ENCODE data around the gene ZNF497. TPM values are rescaled to one million over a fixed set of nuclear protein-coding genes. Genes with fewer than 3 reads are reported as not detected.
"Not testable (repeated sequence)": the region's sequence is repeated elsewhere in the genome, so short reads cannot be mapped to it uniquely, and the experiment has no call there.

The ZNF497 gene
- total RNA-seq, 2 donors from 2014 or later: 6.6 to 11.0 TPM

DNA sequence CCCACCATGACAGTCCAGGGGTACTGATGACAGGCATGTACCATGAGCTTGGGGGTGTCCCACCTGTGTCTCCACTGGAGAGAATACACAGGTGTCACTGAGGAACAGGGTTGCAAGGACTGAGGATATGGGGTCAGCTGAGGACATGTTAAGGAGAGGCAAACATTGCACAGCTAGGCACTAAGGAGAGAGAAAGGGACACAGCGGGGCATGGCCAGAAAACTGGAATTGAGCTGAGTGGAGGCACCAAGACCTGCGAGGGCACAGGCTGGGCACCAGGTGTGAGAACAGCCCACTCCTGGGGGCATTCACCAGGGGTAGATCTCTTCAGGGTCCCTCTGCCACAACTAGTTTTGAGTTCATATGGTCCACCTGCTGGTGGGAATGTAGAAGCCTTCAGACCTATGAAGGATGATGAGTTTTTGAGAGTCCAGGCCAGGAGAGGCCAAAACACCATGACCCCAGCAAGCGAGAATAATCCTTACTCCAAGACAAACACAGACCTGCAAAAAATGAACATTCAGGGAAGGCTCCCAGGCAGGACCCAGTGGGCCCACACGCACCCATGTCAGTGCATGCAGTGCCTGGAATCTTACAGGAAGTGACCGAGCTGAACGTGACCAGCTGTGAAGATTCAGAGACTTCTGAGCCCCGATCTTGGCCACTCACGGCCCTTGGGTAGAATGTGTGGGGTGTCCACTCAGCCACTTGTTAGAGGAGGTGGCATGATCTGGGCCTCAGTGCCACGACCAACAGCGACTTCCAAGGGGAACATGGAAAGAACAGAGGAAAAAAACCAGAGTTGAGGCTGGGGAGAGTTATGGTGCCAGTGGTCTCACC is 44.5 kb upstream of the ZNF497 start:
- Histone ChIP-seq H3K4me1 (replicated peaks) (peaks cover 7% of the 10 kb centered on the region), H3K36me3 (no peaks in the 10 kb centered on the region), H3K27ac (peak overlapping the region; percentile 82 to 84), H3K27me3 (replicated peaks; ENCODE audit: insufficient read depth) (no peaks in the 10 kb centered on the region), H3K4me3 (peak overlapping the region in 1 of 2 donors; percentile 93), H3K9me3 (no peaks in the 10 kb centered on the region)
- DNase-seq (ENCODE audit: low spot score): no peak
- 53% methylated on average over 10 of the region's 10 CpGs for WGBS
- TF ChIP-seq POLR2AphosphoS5 (IDR thresholded peaks at IDR 0.05) (no peak), POLR2A (IDR thresholded peaks at IDR 0.05) (no peak)
- TF ChIP-seq, protein P1, sequence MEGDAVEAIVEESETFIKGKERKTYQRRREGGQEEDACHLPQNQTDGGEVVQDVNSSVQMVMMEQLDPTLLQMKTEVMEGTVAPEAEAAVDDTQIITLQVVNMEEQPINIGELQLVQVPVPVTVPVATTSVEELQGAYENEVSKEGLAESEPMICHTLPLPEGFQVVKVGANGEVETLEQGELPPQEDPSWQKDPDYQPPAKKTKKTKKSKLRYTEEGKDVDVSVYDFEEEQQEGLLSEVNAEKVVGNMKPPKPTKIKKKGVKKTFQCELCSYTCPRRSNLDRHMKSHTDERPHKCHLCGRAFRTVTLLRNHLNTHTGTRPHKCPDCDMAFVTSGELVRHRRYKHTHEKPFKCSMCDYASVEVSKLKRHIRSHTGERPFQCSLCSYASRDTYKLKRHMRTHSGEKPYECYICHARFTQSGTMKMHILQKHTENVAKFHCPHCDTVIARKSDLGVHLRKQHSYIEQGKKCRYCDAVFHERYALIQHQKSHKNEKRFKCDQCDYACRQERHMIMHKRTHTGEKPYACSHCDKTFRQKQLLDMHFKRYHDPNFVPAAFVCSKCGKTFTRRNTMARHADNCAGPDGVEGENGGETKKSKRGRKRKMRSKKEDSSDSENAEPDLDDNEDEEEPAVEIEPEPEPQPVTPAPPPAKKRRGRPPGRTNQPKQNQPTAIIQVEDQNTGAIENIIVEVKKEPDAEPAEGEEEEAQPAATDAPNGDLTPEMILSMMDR (IDR thresholded peaks at IDR 0.05): peak in 2 of 4 experiments; percentile 9 to 30
- intact Hi-C loops (cut with DNase I): no loop called here

DNA sequence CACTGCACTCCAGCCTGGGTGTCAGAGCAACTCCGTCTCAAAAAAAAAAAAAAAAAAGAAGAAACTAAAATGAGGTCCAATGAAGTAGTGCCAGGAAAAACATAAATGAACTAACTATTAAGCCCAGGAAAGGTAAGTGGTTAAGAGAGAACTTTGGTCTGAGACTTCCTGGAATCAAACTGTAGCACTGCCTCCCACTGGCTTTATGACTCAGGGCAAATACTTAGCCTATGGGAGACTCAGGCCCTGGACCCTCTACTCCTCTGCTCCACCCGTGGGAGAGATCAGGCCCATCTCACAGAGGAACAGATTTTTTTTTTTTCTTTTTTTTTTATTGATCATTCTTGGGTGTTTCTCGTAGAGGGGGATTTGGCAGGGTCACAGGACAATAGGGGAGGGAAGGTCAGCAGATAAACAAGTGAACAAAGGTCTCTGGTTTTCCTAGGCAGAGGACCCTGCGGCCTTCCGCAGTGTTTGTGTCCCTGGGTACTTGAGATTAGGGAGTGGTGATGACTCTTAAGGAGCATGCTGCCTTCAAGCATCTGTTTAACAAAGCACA is 41.4 kb upstream of the ZNF497 start:
- H3K9me3 ChIP-seq; H3K4me3 ChIP-seq; DNase-seq (ENCODE audit: low spot score); H3K36me3 ChIP-seq; intact Hi-C loops (cut with DNase I); H3K27me3 ChIP-seq (replicated peaks; ENCODE audit: insufficient read depth); H3K27ac ChIP-seq; H3K4me1 ChIP-seq (replicated peaks): not testable (repeated sequence)
- 69% methylated on average over 5 of the region's 5 CpGs for WGBS

DNA sequence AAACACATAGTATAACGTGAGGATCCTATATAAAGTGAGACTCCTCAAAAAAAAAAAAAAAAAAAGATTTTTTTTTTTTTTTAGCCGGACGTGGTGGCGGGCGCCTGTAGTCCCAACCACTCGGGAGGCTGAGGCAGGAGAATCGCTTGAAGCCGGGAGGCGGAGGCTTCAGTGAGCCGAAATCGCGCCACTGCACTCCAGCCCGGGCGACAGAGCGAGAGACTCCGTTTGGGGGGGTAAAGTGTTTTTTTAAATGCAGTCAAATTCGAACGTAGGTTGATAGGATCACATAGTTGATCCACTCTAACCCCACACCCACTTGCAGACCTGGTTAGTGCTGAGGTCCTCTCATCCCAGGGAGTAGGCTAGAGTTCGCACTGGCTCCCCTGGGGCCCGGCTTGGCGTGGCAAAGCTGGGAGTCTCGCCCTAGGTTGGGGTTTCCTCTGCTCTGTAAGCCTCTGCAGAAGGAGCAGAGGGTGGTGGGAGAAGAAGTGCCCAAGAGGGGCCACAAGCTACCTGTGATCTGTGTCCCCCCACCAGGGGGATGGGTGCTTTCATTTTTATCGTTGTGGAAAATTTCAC is 39.4 kb upstream of the ZNF497 start:
- intact Hi-C loops (cut with DNase I): no loop called here
- Histone ChIP-seq H3K9me3 (no peaks in the 10 kb centered on the region), H3K36me3 (no peaks in the 10 kb centered on the region), H3K4me1 (replicated peaks) (no peaks in the 10 kb centered on the region), H3K4me3 (peak overlapping the region; percentile 37 to 61), H3K27me3 (replicated peaks; ENCODE audit: insufficient read depth) (no peaks in the 10 kb centered on the region), H3K27ac (peak overlapping the region; percentile 61 to 78)
- TF ChIP-seq, protein P1 (IDR thresholded peaks at IDR 0.05): no peak
- no peak for TF ChIP-seq POLR2AphosphoS5 (IDR thresholded peaks at IDR 0.05)
- no peak for TF ChIP-seq POLR2A (IDR thresholded peaks at IDR 0.05)
- no peak for DNase-seq (ENCODE audit: low spot score)
- 23% methylated on average over 23 of the region's 23 CpGs for WGBS

DNA sequence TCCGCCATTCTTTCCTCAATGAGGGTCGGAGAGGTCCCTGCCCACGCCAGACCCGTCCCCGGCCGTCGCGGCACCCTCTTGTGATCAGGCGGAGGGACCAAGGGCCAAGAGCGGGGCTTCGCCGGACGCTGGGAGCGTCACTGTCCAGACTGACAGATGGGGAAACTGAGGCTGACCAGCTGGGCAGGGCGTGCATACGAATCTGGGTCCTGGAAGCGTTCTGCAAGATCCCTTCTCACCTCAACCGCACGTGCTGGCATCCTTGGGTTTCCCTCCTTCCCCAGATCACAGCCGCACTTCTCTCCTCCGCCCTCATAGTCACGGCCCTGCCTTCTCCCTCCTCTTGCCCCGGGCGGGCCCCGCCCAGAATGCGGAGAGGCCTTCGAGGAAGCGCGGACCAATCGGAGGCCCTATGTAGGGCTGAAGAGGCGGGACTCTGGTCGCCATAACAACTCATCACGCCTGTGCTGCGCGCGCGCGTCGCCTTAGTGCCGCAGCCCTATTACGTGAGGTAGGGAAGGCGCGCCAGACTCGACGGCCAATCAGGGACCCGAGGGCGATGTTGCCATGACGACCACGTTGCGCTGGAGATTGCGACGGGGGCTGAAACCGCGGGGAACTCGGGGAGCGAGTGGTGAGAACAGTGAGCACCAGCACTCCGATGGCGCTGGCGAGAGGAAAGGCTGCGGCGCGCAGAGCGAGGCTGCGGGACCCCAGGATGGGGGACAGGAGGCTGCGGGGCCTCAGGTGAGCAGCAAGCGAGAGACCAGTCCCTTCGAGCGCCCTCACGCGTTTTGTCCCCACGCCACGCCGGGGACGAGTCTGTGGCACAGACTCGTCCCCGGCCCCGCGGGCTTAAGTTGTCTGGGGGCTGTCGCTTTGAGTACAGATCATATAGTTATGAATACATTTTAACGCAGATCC is 38.6 kb upstream of the ZNF497 start:
- Histone ChIP-seq H3K36me3 (no peaks in the 10 kb centered on the region), H3K27ac (peak overlapping the region; percentile 61 to 78), H3K9me3 (no peaks in the 10 kb centered on the region), H3K4me1 (replicated peaks) (no peaks in the 10 kb centered on the region), H3K4me3 (peak overlapping the region; percentile 37 to 61), H3K27me3 (replicated peaks; ENCODE audit: insufficient read depth) (no peaks in the 10 kb centered on the region)
- intact Hi-C loops (cut with DNase I): no loop called here
- peak; percentile 100 for DNase-seq (ENCODE audit: low spot score)
- TF ChIP-seq, protein P1 (IDR thresholded peaks at IDR 0.05): no peak
- TF ChIP-seq POLR2AphosphoS5 (IDR thresholded peaks at IDR 0.05) (peak; percentile 99), POLR2A (IDR thresholded peaks at IDR 0.05) (peak; percentile 70)
- WGBS: under 1% methylated on average over 74 of the region's 80 CpGs
